ENCODE measurements around the gene NUP43.
"Not testable (repeated sequence)": the region's sequence is repeated elsewhere in the genome, so short reads cannot be mapped to it uniquely, and the experiment has no call there.

The NUP43 gene

DNA sequence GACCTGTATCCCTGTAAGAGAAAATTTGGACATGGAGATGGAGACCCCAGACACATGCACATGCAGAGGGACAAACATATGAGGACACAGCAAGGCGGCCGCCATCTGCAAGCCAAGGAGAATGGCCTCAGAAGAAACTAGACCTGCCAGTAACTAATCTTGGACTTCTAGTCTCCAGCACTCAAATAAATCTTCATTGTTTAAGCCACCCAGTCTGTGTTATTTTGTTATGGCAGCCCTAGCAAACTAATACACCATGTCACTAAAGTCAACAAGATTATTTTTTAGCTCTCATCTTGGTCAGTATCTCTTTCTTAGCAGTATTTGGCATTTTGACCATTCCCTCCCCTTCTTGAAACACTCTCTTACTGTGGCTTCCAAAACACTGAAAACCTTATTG lies 55.1 kb downstream of the NUP43 start:
- peaks cover 67% of the 10 kb centered on the region for H3K79me2 ChIP-seq (ENCODE audit: insufficient read depth, low read length)
- H2AFZ ChIP-seq (ENCODE audit: low read length): no peak overlapping the region
- no peak overlapping the region for H3K4me3 ChIP-seq (ENCODE audit: low read length, poor library complexity, severe bottlenecking)
- no peaks in the 10 kb centered on the region for H3F3A ChIP-seq (ENCODE audit: low read depth)
- H3K9ac ChIP-seq (ENCODE audit: low read depth, low read length, poor library complexity, severe bottlenecking): no peak overlapping the region
- H3K4me2 ChIP-seq (ENCODE audit: low read depth, low read length, poor library complexity, severe bottlenecking): no peak overlapping the region
- H3K36me3 ChIP-seq (ENCODE audit: insufficient read depth, low read length): peaks cover 76% of the 10 kb centered on the region
- no peaks in the 10 kb centered on the region for H3K9me2 ChIP-seq (replicated peaks; ENCODE audit: low read depth, low read length)
- no peak for TF ChIP-seq EZH2phosphoT487 (IDR thresholded peaks at IDR 0.05; ENCODE audit: borderline replicate concordance)
- TF ChIP-seq, protein P1, sequence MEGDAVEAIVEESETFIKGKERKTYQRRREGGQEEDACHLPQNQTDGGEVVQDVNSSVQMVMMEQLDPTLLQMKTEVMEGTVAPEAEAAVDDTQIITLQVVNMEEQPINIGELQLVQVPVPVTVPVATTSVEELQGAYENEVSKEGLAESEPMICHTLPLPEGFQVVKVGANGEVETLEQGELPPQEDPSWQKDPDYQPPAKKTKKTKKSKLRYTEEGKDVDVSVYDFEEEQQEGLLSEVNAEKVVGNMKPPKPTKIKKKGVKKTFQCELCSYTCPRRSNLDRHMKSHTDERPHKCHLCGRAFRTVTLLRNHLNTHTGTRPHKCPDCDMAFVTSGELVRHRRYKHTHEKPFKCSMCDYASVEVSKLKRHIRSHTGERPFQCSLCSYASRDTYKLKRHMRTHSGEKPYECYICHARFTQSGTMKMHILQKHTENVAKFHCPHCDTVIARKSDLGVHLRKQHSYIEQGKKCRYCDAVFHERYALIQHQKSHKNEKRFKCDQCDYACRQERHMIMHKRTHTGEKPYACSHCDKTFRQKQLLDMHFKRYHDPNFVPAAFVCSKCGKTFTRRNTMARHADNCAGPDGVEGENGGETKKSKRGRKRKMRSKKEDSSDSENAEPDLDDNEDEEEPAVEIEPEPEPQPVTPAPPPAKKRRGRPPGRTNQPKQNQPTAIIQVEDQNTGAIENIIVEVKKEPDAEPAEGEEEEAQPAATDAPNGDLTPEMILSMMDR (conservative IDR thresholded peaks at IDR 0.05; ENCODE audit: low read length): no peak
- H3K9me3 ChIP-seq (ENCODE audit: insufficient read depth, low read depth, low read length): no peaks in the 10 kb centered on the region
- H3K27me3 ChIP-seq (ENCODE audit: insufficient read depth, low read length, poor library complexity, severe bottlenecking): no peaks in the 10 kb centered on the region
- H4K20me1 ChIP-seq (ENCODE audit: insufficient read depth, low read length, poor library complexity, severe bottlenecking): peaks cover 52% of the 10 kb centered on the region
- H3K4me1 ChIP-seq (ENCODE audit: insufficient read depth, low read length, poor library complexity, severe bottlenecking): no peaks in the 10 kb centered on the region

DNA sequence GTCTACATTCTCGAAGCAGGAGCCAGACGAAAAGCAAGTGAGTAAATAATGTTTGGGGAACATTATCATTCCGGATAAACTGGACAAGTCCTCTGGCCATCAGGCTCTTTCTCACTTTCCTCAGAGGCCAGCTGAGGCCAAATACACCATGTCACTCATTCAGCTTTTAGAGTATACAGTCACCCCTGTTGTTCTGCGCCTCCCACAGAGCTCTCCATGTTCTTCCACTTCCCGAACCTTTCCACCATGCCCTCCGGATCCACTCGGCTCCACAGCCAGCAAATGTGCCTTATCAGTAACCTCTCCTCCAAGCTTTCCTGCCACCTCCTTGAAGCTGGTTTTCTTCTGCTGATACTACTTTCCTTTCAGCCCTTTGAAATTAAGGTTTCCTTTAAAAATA lies 60.1 kb downstream of the NUP43 start:
- no peaks in the 10 kb centered on the region for H3K9me2 ChIP-seq (replicated peaks; ENCODE audit: low read depth, low read length)
- peaks cover 61% of the 10 kb centered on the region for H3K36me3 ChIP-seq (ENCODE audit: insufficient read depth, low read length)
- H3K4me1 ChIP-seq (ENCODE audit: insufficient read depth, low read length, poor library complexity, severe bottlenecking): no peaks in the 10 kb centered on the region
- no peak overlapping the region for H3K4me3 ChIP-seq (ENCODE audit: low read length, poor library complexity, severe bottlenecking)
- H3K27me3 ChIP-seq (ENCODE audit: insufficient read depth, low read length, poor library complexity, severe bottlenecking): no peaks in the 10 kb centered on the region
- H3K9ac ChIP-seq (ENCODE audit: low read depth, low read length, poor library complexity, severe bottlenecking): no peak overlapping the region
- no peaks in the 10 kb centered on the region for H3K9me3 ChIP-seq (ENCODE audit: insufficient read depth, low read depth, low read length)
- TF ChIP-seq, protein P1 (conservative IDR thresholded peaks at IDR 0.05; ENCODE audit: low read length): no peak
- TF ChIP-seq EZH2phosphoT487 (IDR thresholded peaks at IDR 0.05; ENCODE audit: borderline replicate concordance): no peak
- H3K79me2 ChIP-seq (ENCODE audit: insufficient read depth, low read length): peaks cover 50% of the 10 kb centered on the region
- peaks cover 35% of the 10 kb centered on the region for H4K20me1 ChIP-seq (ENCODE audit: insufficient read depth, low read length, poor library complexity, severe bottlenecking)
- H3K4me2 ChIP-seq (ENCODE audit: low read depth, low read length, poor library complexity, severe bottlenecking): no peak overlapping the region
- no peak overlapping the region for H2AFZ ChIP-seq (ENCODE audit: low read length)
- no peaks in the 10 kb centered on the region for H3F3A ChIP-seq (ENCODE audit: low read depth)

DNA sequence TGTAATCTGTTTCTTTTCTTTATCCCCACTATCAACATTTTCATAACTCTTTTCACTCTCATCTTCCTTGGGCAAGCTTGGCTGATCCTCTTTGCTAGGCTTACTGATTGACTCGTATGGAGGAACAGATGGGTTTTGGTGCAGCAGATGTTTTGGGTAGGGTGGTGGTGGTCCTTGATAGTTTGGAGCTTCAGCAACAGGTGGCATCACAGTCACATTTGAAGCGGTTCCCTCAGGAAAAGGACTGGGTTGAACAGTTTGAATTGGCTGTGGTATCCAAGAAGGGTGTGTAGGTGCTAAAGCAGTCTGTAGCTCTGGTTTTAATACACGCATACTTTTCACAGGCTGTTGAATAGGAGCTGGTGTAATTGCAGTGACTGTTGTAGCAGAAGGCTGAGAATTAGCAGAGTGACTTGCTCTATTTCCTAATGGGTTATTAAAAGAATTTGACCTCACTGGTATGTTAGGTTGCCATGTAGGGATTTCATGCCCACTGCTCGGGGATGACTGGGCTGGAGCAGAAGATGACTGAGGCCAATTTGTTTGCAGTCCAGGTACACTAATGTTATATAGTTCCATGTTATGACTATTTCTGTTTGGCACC lies 63.0 kb downstream of the NUP43 start:
- Histone ChIP-seq H3K79me2 (ENCODE audit: insufficient read depth, low read length) (peaks cover 40% of the 10 kb centered on the region; the same call in 1 of the 2 replicates), H3K4me1 (ENCODE audit: insufficient read depth, low read length, poor library complexity, severe bottlenecking) (no peaks in the 10 kb centered on the region), H3F3A (ENCODE audit: low read depth) (no peaks in the 10 kb centered on the region), H3K36me3 (ENCODE audit: insufficient read depth, low read length) (peaks cover 61% of the 10 kb centered on the region), H3K27me3 (ENCODE audit: insufficient read depth, low read length, poor library complexity, severe bottlenecking) (no peaks in the 10 kb centered on the region), H3K9me3 (ENCODE audit: insufficient read depth, low read depth, low read length) (no peaks in the 10 kb centered on the region), H2AFZ (ENCODE audit: low read length) (no peak overlapping the region), H3K4me3 (ENCODE audit: low read length, poor library complexity, severe bottlenecking) (no peak overlapping the region), H3K9me2 (replicated peaks; ENCODE audit: low read depth, low read length) (no peaks in the 10 kb centered on the region), H3K9ac (ENCODE audit: low read depth, low read length, poor library complexity, severe bottlenecking) (no peak overlapping the region), H3K4me2 (ENCODE audit: low read depth, low read length, poor library complexity, severe bottlenecking) (no peak overlapping the region), H4K20me1 (ENCODE audit: insufficient read depth, low read length, poor library complexity, severe bottlenecking) (peaks cover 26% of the 10 kb centered on the region)
- TF ChIP-seq EZH2phosphoT487 (IDR thresholded peaks at IDR 0.05; ENCODE audit: borderline replicate concordance): no peak
- TF ChIP-seq, protein P1 (conservative IDR thresholded peaks at IDR 0.05; ENCODE audit: low read length): no peak

DNA sequence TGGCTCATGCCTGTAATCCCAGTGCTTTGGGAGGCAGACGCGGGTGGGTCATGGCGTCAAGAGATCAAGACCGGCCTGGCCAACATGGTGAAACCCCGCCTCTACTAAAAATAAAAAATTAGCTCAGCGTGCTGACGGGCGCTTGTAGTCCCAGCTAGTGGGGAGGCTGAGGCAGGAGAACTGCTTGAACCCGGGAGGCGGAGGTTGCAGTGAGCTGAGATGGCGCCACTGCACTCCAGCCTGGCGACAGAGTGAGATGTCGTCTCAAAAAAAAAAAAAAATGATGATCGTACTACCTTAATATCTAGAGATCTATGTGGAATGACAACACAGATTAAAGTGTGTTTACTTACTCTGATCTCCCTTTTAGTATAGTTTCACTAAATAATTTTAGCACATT lies 64.5 kb downstream of the NUP43 start:
- H3K79me2 ChIP-seq (ENCODE audit: insufficient read depth, low read length): peaks cover 39% of the 10 kb centered on the region; the same call in 1 of the 2 replicates
- H3K27me3 ChIP-seq (ENCODE audit: insufficient read depth, low read length, poor library complexity, severe bottlenecking); H3K9me3 ChIP-seq (ENCODE audit: insufficient read depth, low read depth, low read length); H3K9me2 ChIP-seq (replicated peaks; ENCODE audit: low read depth, low read length); H3F3A ChIP-seq (ENCODE audit: low read depth); H3K9ac ChIP-seq (ENCODE audit: low read depth, low read length, poor library complexity, severe bottlenecking); H3K4me1 ChIP-seq (ENCODE audit: insufficient read depth, low read length, poor library complexity, severe bottlenecking); H2AFZ ChIP-seq (ENCODE audit: low read length); H3K4me2 ChIP-seq (ENCODE audit: low read depth, low read length, poor library complexity, severe bottlenecking); H3K4me3 ChIP-seq (ENCODE audit: low read length, poor library complexity, severe bottlenecking): not testable (repeated sequence)
- H3K36me3 ChIP-seq (ENCODE audit: insufficient read depth, low read length): peaks cover 60% of the 10 kb centered on the region
- peaks cover 20% of the 10 kb centered on the region for H4K20me1 ChIP-seq (ENCODE audit: insufficient read depth, low read length, poor library complexity, severe bottlenecking)
